Transverse colon (tissue), 4 donors: ENCODE results near the gene THADA. TPM values are rescaled to one million over a fixed set of nuclear protein-coding genes. Genes with fewer than 3 reads are reported as not detected.

Source experiments
- DNase-seq: peaks from one replicate; pipeline ENCODE4 v3.0.0-alpha.2; 2019
- H3K27ac ChIP-seq, 4 donors: fragments of 200-600 bp; sonication (generic); 2 replicates each; pipeline ENCODE4 v1.5.1; 2016 to 2018; ENCODE audit warnings: inconsistent platforms in 4 of 4
- H3K27me3 ChIP-seq: fragments of 200-600 bp; sonication (generic); 2 replicates; pipeline ENCODE4 v1.5.1; 2017; ENCODE audit warnings: inconsistent platforms
- H3K36me3 ChIP-seq, 4 donors: fragments of 200-600 bp; sonication (generic); 2 replicates each; pipeline ENCODE4 v1.5.1; 2017 to 2019; ENCODE audit warnings: inconsistent platforms in 4 of 4
- H3K4me1 ChIP-seq, 4 donors: fragments of 200-600 bp; sonication (generic); 2 replicates each; pipeline ENCODE4 v1.5.1; 2017 to 2020; ENCODE audit warnings: inconsistent platforms in 4 of 4
- H3K4me3 ChIP-seq, 4 donors: fragments of 200-600 bp; sonication (generic); 1 replicate in 1 of 4; 2 replicates in 3 of 4; pipeline versions ENCODE4 v1.5.1 to v1.6.1; 2017 to 2019; ENCODE audit warnings: inconsistent platforms in 4 of 4
- H3K9me3 ChIP-seq, 2 donors: fragments of 200-600 bp; sonication (generic); 2 replicates each; pipeline ENCODE4 v1.5.1; 2017 to 2019; ENCODE audit warnings: inconsistent platforms in 2 of 2
- CTCF ChIP-seq, 5 experiments: fragments of 200-600 bp in 3 of 5; fragments of 450-650 bp in 2 of 5; sonication (generic) in 3 of 5; IDR thresholded peaks; 1 replicate in 2 of 5; 2 replicates in 3 of 5; pipeline ENCODE4 v1.5.1; 2016 to 2017; ENCODE audit warnings: antibody characterized with exemption in 5 of 5, inconsistent platforms in 3 of 5, mild to moderate bottlenecking in 2 of 5, moderate library complexity in 1 of 5
- EP300 ChIP-seq: sonication (generic); formaldehyde crosslinking; IDR thresholded peaks from one replicate; pipeline ENCODE4 v1.6.1; 2017; ENCODE audit warnings: antibody characterized with exemption, low read depth
- POLR2A ChIP-seq: fragments of 450-650 bp; IDR thresholded peaks from one replicate; pipeline ENCODE4 v1.6.1; 2016; ENCODE audit warnings: antibody characterized with exemption, mild to moderate bottlenecking, moderate library complexity
- POLR2AphosphoS5 ChIP-seq, 3 donors: sonication (generic); formaldehyde crosslinking; IDR thresholded peaks; one replicate each; pipeline ENCODE4 v1.6.1; 2016; ENCODE audit warnings: antibody characterized with exemption in 3 of 3
- WGBS, 2 donors: methylation state at CpG; one replicate each; pipeline ENCODE4 v1.1.5; 2018; ENCODE audit warnings: low coverage in 1 of 2; 5-methylcytosine and 5-hydroxymethylcytosine counted together
- in situ Hi-C, 4 donors: fragments of 200-750 bp; cut with MboI; loops; one replicate each; pipeline versions ENCODE4 v1.15.0 to v1.15.1; 2017; ENCODE audit warnings: low sequenced_read_pairs in 3 of 4, low pct_ligation_motif_present in 1 of 4, low pct_unique_long_range_greater_than_20kb in 1 of 4
- intact Hi-C: fragments of 100-400 bp; cut with DNase I; formaldehyde crosslinking; loops from one replicate; pipeline ENCODE4 v1.15.1; 2023; ENCODE audit warnings: low total_unique reads
- total RNA-seq, 4 donors: library from RNA; depleted of rRNA; stranded (reverse); fragments of >200 nt; gene quantifications; one replicate each; pipeline ENCODE4 v1.1.0, GENCODE V29; 2016

THADA gene
- total RNA-seq, 4 donors from 2014 or later, result 21.7 to 78.6 (median 28.1) TPM

GRCh38 chr2:43594875-43595274 lies 963 bp downstream of the THADA start:
- Histone ChIP-seq H3K9me3 (no peaks in the 10 kb centered on the region), H3K36me3 (peaks cover 0 to 13% (median 5%) of the 10 kb centered on the region in 4 donors), H3K27me3 (no peaks in the 10 kb centered on the region), H3K4me3 (peak overlapping the region in 3 of 4 donors; percentile 70 to 84 (median 77)), H3K4me1 (peaks cover 6 to 18% (median 15%) of the 10 kb centered on the region in 4 donors), H3K27ac (no peak overlapping the region)
- TF ChIP-seq CTCF (IDR thresholded peaks at IDR 0.05), result no peak
- no peak for TF ChIP-seq EP300
- no peak for TF ChIP-seq POLR2A
- TF ChIP-seq POLR2AphosphoS5 (IDR thresholded peaks at IDR 0.05), result no peak
- no peak for DNase-seq
- in situ Hi-C loops (no loop called here), intact Hi-C loops (no loop called here)
- WGBS, 2 donors, result 72 to 85% methylated on average over 3 of the region's 3 CpGs

- Histone ChIP-seq H3K4me3 (no peak overlapping the region), H3K36me3 (peaks cover 0 to 26% (median 5%) of the 10 kb centered on the region in 4 donors), H3K9me3 (no peaks in the 10 kb centered on the region), H3K27ac (no peak overlapping the region), H3K27me3 (no peaks in the 10 kb centered on the region), H3K4me1 (peaks cover 6 to 18% (median 15%) of the 10 kb centered on the region in 4 donors)
- no peak for DNase-seq
- WGBS, 2 donors, result 75 to 76% methylated on average over 3 of the region's 3 CpGs
- in situ Hi-C loops (no loop called here), intact Hi-C loops (no loop called here)
- TF ChIP-seq POLR2A (no peak), POLR2AphosphoS5 (IDR thresholded peaks at IDR 0.05) (no peak), CTCF (IDR thresholded peaks at IDR 0.05) (no peak), EP300 (no peak)
These were observed 2.6 kb downstream of the THADA start for GRCh38 chr2:43593254-43593653.

- H3K9me3 ChIP-seq, result no peaks in the 10 kb centered on the region
- peaks cover 0 to 26% (median 5%) of the 10 kb centered on the region in 4 donors for H3K36me3 ChIP-seq
- intact Hi-C loops (no loop called here), in situ Hi-C loops (no loop called here)
- H3K27me3 ChIP-seq, result no peaks in the 10 kb centered on the region
- no peak overlapping the region for H3K27ac ChIP-seq
- peaks cover 6 to 18% (median 15%) of the 10 kb centered on the region in 4 donors for H3K4me1 ChIP-seq
- TF ChIP-seq POLR2A, result no peak
- no peak for TF ChIP-seq CTCF (IDR thresholded peaks at IDR 0.05)
- TF ChIP-seq POLR2AphosphoS5 (IDR thresholded peaks at IDR 0.05), result no peak
- no peak for TF ChIP-seq EP300
- DNase-seq, result no peak
- no peak overlapping the region for H3K4me3 ChIP-seq
These were observed 3.4 kb downstream of the THADA start for GRCh38 chr2:43592443-43592842.

- Histone ChIP-seq H3K36me3 (peaks cover 0 to 48% (median 22%) of the 10 kb centered on the region in 4 donors), H3K4me3 (no peak overlapping the region), H3K27ac (no peak overlapping the region), H3K4me1 (no peaks in the 10 kb centered on the region), H3K9me3 (no peaks in the 10 kb centered on the region), H3K27me3 (no peaks in the 10 kb centered on the region)
- no peak for DNase-seq
- TF ChIP-seq CTCF (IDR thresholded peaks at IDR 0.05) (no peak), POLR2A (no peak), EP300 (no peak), POLR2AphosphoS5 (IDR thresholded peaks at IDR 0.05) (no peak)
- in situ Hi-C loops, result no loop called here
- intact Hi-C loops, result no loop called here
- WGBS, 2 donors, result 87 to 95% methylated on average over 3 of the region's 3 CpGs
These were observed 10.1 kb downstream of the THADA start for GRCh38 chr2:43585708-43586107.
